ENCODE measurements around the gene MYCT1. TPM values are rescaled to one million over a fixed set of nuclear protein-coding genes. Genes with fewer than 3 reads are reported as not detected.

The MYCT1 gene, protein sequence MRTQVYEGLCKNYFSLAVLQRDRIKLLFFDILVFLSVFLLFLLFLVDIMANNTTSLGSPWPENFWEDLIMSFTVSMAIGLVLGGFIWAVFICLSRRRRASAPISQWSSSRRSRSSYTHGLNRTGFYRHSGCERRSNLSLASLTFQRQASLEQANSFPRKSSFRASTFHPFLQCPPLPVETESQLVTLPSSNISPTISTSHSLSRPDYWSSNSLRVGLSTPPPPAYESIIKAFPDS
- 127 and 133 TPM in 2 replicates for total RNA-seq

DNA sequence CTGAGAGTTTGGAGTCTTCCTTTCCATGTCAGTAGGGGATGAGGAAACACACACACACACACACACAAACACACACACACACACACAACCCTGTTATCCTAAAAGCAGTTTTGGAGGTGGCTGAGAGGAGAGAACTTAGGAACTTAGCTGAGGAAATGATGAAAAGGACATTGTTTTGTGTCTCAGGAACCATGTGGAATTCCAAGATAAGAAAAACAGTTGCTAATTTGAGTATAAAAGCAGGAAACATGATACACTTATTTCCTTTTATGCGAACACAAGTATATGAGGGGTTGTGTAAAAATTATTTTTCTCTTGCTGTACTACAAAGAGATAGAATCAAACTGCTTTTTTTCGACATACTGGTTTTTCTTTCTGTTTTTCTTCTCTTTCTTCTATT lies at the start of gene MYCT1:
Gene MYCT1 (plus strand): TSS at position 264 of the 400 bp plus-strand sequence. CDS start 6 bp downstream, at position 270.

DNA sequence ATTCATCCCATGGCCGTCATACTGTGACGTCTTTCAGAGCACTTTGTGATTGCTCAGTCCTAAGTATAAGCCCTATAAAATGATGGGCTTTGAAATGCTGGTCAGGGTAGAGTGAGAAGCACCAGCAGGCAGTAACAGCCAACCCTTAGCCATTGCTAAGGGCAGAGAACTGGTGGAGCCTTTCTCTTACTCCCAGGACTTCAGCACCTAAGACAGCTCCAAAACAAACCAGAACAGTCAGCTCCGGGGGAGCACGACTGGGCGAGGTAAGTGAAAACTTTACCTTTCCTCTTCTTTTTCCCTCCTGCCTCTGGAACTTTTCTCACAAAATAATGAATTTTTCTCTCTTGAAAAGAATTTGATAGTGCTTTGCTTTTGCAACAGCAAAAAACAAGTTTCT lies 53.0 kb downstream of the MYCT1 start, which contains the start of gene VIP:
Gene VIP (plus strand): TSS at position 104 of the 400 bp plus-strand sequence. CDS start 1,381 bp downstream, outside the sequence.

Other genes starting within 250 kb of the MYCT1 start
- gene SYNE1, start 60.5 kb upstream of the MYCT1 start, total RNA-seq, result 52.9 and 66.4 TPM in 2 replicates
- gene VIP, start 52.9 kb downstream of the MYCT1 start, total RNA-seq, result 0.32 and 0.91 TPM in 2 replicates

Data from epithelial cell of umbilical artery (primary cell).